SK-N-SH (cell line): ENCODE results near the gene ELAVL2. TPM values are rescaled to one million over a fixed set of nuclear protein-coding genes. Genes with fewer than 3 reads are reported as not detected.

Source experiments
- CTCF ChIA-PET: fragments of 300-600, 350-600 bp; formaldehyde crosslinking; extraction: SDS; loops from one replicate; lab custom pipeline; 2021; lab: Yijun Ruan, JAX
- POLR2A ChIA-PET: fragments of 350-600 bp; sonication (Branson Sonifier 250); formaldehyde crosslinking; extraction: SDS; loops from one replicate; lab custom pipeline; 2020; ENCODE audit warnings: antibody characterized with exemption, inconsistent platforms; lab: Yijun Ruan, JAX
- DNase-seq: peaks from one replicate; pipeline ENCODE4 v3.0.0; 2012
- H2AFZ ChIP-seq: fragments of 200-600 bp; sonication (generic); 2 replicates; pipeline ENCODE4 v1.8.1; 2016; ENCODE audit warnings: antibody characterized with exemption, mild to moderate bottlenecking, low read depth
- H3F3A ChIP-seq: fragments of 200-600 bp; sonication (generic); replicated peaks from 2 replicates; pipeline ENCODE3; 2016; ENCODE audit warnings: antibody characterized with exemption, mild to moderate bottlenecking; ENCODE audit not compliant: insufficient read depth
- H3K27ac ChIP-seq, 2 experiments: fragments of 200-500 bp in 1 of 2; fragments of 200-600 bp in 1 of 2; sonication (Bioruptor generic) in 1 of 2; sonication (generic), shearing (Covaris generic) in 1 of 2; 2 replicates each; pipeline versions ENCODE4 v1.5.1 to v1.6.1; 2014 to 2016; ENCODE audit warnings: low read depth in 2 of 2, inconsistent platforms in 1 of 2, low read length in 1 of 2, mild to moderate bottlenecking in 1 of 2, mixed read lengths in 1 of 2
- H3K27me3 ChIP-seq: fragments of 200-600 bp; sonication (generic), shearing (Covaris generic); 2 replicates; pipeline ENCODE4 v1.6.1; 2016; ENCODE audit warnings: mixed run types; ENCODE audit not compliant: insufficient read depth
- H3K36me3 ChIP-seq, 2 experiments: fragments of 200-500 bp in 1 of 2; fragments of 200-600 bp in 1 of 2; sonication (Bioruptor generic) in 1 of 2; sonication (generic) in 1 of 2; replicated peaks in 1 of 2; 2 replicates each; pipeline versions ENCODE3 to v1.5.1; 2014 to 2016; ENCODE audit warnings: low read length in 1 of 2, mild to moderate bottlenecking in 1 of 2; ENCODE audit not compliant: insufficient read depth in 2 of 2, control insufficient read depth in 1 of 2
- H3K4me1 ChIP-seq, 2 experiments: fragments of 200-500 bp in 1 of 2; fragments of 200-600 bp in 1 of 2; sonication (Bioruptor generic) in 1 of 2; sonication (generic), shearing (Covaris generic) in 1 of 2; 2 replicates each; pipeline versions ENCODE4 v1.5.1 to v1.6.1; 2014 to 2016; ENCODE audit warnings: low read depth in 1 of 2, low read length in 1 of 2, mixed run types in 1 of 2; ENCODE audit not compliant: insufficient read depth in 2 of 2, control insufficient read depth in 1 of 2
- H3K4me2 ChIP-seq: fragments of 200-600 bp; sonication (generic), shearing (Covaris generic); 2 replicates; pipeline ENCODE4 v1.6.1; 2017; ENCODE audit warnings: mixed run types
- H3K4me3 ChIP-seq, 2 experiments: fragments of 200-500 bp in 1 of 2; fragments of 200-600 bp in 1 of 2; sonication (Bioruptor generic) in 1 of 2; sonication (generic), shearing (Covaris generic) in 1 of 2; 2 replicates each; pipeline versions ENCODE4 v1.5.1 to v1.8.1; 2014 to 2016; ENCODE audit warnings: low read depth in 2 of 2, inconsistent platforms in 1 of 2, low read length in 1 of 2, mild to moderate bottlenecking in 1 of 2, mixed read lengths in 1 of 2, moderate library complexity in 1 of 2
- H3K79me2 ChIP-seq: fragments of 200-600 bp; sonication (generic); 2 replicates; pipeline ENCODE4 v1.8.1; 2017; ENCODE audit warnings: mild to moderate bottlenecking; ENCODE audit not compliant: insufficient read depth
- H3K9ac ChIP-seq: fragments of 200-600 bp; sonication (generic); 2 replicates; pipeline ENCODE4 v1.6.1; 2017; ENCODE audit warnings: mixed run types
- H3K9me2 ChIP-seq: fragments of 200-600 bp; sonication (generic); 2 replicates; pipeline ENCODE4 v1.6.1; 2017; ENCODE audit warnings: mixed run types
- H3K9me3 ChIP-seq: fragments of 200-600 bp; sonication (generic); 2 replicates; pipeline ENCODE4 v1.6.1; 2017; ENCODE audit warnings: mixed run types, mild to moderate bottlenecking, moderate library complexity
- H4K20me1 ChIP-seq: fragments of 200-600 bp; sonication (generic); 2 replicates; pipeline ENCODE4 v1.6.1; 2017; ENCODE audit warnings: mild to moderate bottlenecking, mixed run types; ENCODE audit not compliant: insufficient read depth
- CHD2 ChIP-seq: fragments of 150-350 bp; IDR thresholded peaks from 2 replicates; pipeline ENCODE4 v1.6.1; 2018; ENCODE audit warnings: low read length; ENCODE audit not compliant: partially characterized antibody
- EP300 ChIP-seq, 2 experiments: IDR thresholded peaks; 2 replicates each; pipeline versions ENCODE4 v1.4.0 to v1.6.1; 2012; ENCODE audit warnings: borderline replicate concordance in 1 of 2, low read depth in 1 of 2, low read length in 1 of 2
- MEF2A ChIP-seq: IDR thresholded peaks from 2 replicates; pipeline ENCODE4 v1.4.0; 2012; ENCODE audit warnings: low read depth, borderline replicate concordance
- MXI1 ChIP-seq: IDR thresholded peaks from 2 replicates; pipeline ENCODE4 v1.6.1; 2012; ENCODE audit warnings: mild to moderate bottlenecking, low read depth, low read length, improper control_type of control experiment
- NFIC ChIP-seq: IDR thresholded peaks from 2 replicates; pipeline ENCODE4 v1.4.0; 2012; ENCODE audit warnings: borderline replicate concordance
- NRF1 ChIP-seq: IDR thresholded peaks from 2 replicates; pipeline ENCODE4 v1.6.1; 2012; ENCODE audit warnings: low read depth, mild to moderate bottlenecking, low read length
- POLR2AphosphoS5 ChIP-seq: IDR thresholded peaks from 2 replicates; pipeline ENCODE4 v1.6.1; 2012; ENCODE audit warnings: low read depth, low read length
- RCOR1 ChIP-seq: fragments of 150-350 bp; IDR thresholded peaks from 2 replicates; pipeline ENCODE4 v1.6.1; 2017; ENCODE audit warnings: antibody characterized with exemption, low read length
- RXRA ChIP-seq: IDR thresholded peaks from 2 replicates; pipeline ENCODE4 v1.4.0; 2012; ENCODE audit warnings: low read depth, mild to moderate bottlenecking, borderline replicate concordance
- SIN3A ChIP-seq: IDR thresholded peaks from 2 replicates; pipeline ENCODE4 v1.6.1; 2012; ENCODE audit warnings: low read depth, mild to moderate bottlenecking, low read length, moderate library complexity, borderline replicate concordance
- SMC3 ChIP-seq: IDR thresholded peaks from 2 replicates; pipeline ENCODE4 v1.6.1; 2012; ENCODE audit warnings: low read depth, low read length, improper control_type of control experiment
- TCF12 ChIP-seq: IDR thresholded peaks from 2 replicates; pipeline ENCODE4 v1.4.0; 2012
- WGBS: methylation state at CpG from one replicate; pipeline ENCODE4 v1.1.6; 2017; ENCODE audit warnings: low lambda C conversion rate; 5-methylcytosine and 5-hydroxymethylcytosine counted together
- polyA plus RNA-seq, 3 experiments: library from polyadenylated mRNA; depleted of rRNA; stranded (reverse); fragments of >200 nt; gene quantifications; 2 replicates each; pipeline ENCODE4 v1.2.3, GENCODE V29; 2012
- TF ChIP-seq, protein P1 (sequence below): IDR thresholded peaks from 2 replicates; pipeline ENCODE4 v1.6.1; 2012; ENCODE audit warnings: mild to moderate bottlenecking, low read depth, low read length, moderate library complexity
- TF ChIP-seq, protein P2 (sequence below): IDR thresholded peaks from 2 replicates; pipeline ENCODE4 v1.4.0; 2012; ENCODE audit warnings: low read depth, borderline replicate concordance
- TF ChIP-seq, protein P3 (sequence below): fragments of 150-350 bp; IDR thresholded peaks from 2 replicates; pipeline ENCODE4 v1.6.1; 2017; ENCODE audit warnings: antibody characterized with exemption, low read length, low read depth, borderline replicate concordance
- TF ChIP-seq, protein P4 (sequence below): IDR thresholded peaks from 2 replicates; pipeline ENCODE4 v1.4.0; 2012; ENCODE audit warnings: low read depth
- TF ChIP-seq, protein P5 (sequence below): fragments of 150-350 bp; IDR thresholded peaks from 2 replicates; pipeline ENCODE4 v1.6.1; 2016; ENCODE audit warnings: mild to moderate bottlenecking, low read depth, low read length

The ELAVL2 gene
- polyA plus RNA-seq, 1 of the 3 experiments (the other 2 are of a cell fraction): 0.15 TPM

DNA sequence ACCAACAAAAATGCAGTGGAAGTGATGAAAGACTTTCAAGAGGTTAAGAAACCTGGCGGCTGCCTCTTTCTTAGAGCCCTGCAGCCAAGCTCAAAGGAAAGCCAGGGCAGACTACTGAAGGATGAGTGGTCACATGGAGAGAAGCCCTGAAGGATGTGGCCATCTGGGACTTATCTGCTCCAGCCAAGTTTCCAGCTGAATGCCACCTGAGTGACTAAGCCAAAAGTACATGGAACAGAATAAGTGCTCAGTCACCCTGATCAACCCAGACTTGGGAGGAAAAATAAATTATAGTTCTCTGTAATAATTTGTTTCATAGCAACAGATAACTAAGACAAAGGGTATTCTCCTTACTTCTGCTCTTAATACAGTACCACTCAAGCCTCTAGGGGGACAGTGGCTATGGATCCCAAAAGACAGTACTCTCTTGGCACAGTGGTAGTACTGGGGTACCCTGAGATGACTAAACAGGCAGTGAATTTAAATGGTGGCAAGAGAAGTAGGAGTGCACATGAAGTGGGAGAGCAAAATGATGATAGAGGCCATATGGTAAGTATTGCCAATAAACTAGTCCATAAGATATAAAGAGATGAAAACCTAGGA, 182.3 kb downstream of the ELAVL2 start:
- no peak overlapping the region for H3K4me3 ChIP-seq
- H2AFZ ChIP-seq: no peak overlapping the region
- no peak overlapping the region for H3K27ac ChIP-seq
- no peak for DNase-seq
- H3K9ac ChIP-seq: no peak overlapping the region
- no peaks in the 10 kb centered on the region for H3K9me3 ChIP-seq
- H3K36me3 ChIP-seq: no peaks in the 10 kb centered on the region
- ChIA-PET CTCF (interaction anchor here (1.2 kb wide), 1 partner anchor 12 kb away, joined by 4 read pairs; no protein-coding TSS in a partner anchor), POLR2A (no interaction called here)
- H3F3A ChIP-seq: no peaks in the 10 kb centered on the region
- no peak for TF ChIP-seq RCOR1
- TF ChIP-seq EP300 (IDR thresholded peaks at IDR 0.05; ENCODE audit: borderline replicate concordance in 1 of 2, low read depth in 1 of 2, low read length in 1 of 2): no peak
- TF ChIP-seq SMC3: no peak
- no peak for TF ChIP-seq MEF2A
- no peak for TF ChIP-seq POLR2AphosphoS5
- TF ChIP-seq RXRA: no peak
- TF ChIP-seq NRF1: no peak
- no peak for TF ChIP-seq SIN3A
- no peak for TF ChIP-seq MXI1
- TF ChIP-seq NFIC: no peak
- TF ChIP-seq, protein P1, sequence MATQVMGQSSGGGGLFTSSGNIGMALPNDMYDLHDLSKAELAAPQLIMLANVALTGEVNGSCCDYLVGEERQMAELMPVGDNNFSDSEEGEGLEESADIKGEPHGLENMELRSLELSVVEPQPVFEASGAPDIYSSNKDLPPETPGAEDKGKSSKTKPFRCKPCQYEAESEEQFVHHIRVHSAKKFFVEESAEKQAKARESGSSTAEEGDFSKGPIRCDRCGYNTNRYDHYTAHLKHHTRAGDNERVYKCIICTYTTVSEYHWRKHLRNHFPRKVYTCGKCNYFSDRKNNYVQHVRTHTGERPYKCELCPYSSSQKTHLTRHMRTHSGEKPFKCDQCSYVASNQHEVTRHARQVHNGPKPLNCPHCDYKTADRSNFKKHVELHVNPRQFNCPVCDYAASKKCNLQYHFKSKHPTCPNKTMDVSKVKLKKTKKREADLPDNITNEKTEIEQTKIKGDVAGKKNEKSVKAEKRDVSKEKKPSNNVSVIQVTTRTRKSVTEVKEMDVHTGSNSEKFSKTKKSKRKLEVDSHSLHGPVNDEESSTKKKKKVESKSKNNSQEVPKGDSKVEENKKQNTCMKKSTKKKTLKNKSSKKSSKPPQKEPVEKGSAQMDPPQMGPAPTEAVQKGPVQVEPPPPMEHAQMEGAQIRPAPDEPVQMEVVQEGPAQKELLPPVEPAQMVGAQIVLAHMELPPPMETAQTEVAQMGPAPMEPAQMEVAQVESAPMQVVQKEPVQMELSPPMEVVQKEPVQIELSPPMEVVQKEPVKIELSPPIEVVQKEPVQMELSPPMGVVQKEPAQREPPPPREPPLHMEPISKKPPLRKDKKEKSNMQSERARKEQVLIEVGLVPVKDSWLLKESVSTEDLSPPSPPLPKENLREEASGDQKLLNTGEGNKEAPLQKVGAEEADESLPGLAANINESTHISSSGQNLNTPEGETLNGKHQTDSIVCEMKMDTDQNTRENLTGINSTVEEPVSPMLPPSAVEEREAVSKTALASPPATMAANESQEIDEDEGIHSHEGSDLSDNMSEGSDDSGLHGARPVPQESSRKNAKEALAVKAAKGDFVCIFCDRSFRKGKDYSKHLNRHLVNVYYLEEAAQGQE: no peak
- TF ChIP-seq CHD2: no peak
- TF ChIP-seq, protein P2, sequence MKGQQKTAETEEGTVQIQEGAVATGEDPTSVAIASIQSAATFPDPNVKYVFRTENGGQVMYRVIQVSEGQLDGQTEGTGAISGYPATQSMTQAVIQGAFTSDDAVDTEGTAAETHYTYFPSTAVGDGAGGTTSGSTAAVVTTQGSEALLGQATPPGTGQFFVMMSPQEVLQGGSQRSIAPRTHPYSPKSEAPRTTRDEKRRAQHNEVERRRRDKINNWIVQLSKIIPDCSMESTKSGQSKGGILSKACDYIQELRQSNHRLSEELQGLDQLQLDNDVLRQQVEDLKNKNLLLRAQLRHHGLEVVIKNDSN: no peak
- TF ChIP-seq, protein P3, sequence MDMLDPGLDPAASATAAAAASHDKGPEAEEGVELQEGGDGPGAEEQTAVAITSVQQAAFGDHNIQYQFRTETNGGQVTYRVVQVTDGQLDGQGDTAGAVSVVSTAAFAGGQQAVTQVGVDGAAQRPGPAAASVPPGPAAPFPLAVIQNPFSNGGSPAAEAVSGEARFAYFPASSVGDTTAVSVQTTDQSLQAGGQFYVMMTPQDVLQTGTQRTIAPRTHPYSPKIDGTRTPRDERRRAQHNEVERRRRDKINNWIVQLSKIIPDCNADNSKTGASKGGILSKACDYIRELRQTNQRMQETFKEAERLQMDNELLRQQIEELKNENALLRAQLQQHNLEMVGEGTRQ: no peak
- TF ChIP-seq TCF12: no peak
- TF ChIP-seq, protein P4, sequence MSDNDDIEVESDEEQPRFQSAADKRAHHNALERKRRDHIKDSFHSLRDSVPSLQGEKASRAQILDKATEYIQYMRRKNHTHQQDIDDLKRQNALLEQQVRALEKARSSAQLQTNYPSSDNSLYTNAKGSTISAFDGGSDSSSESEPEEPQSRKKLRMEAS: no peak
- TF ChIP-seq, protein P5, sequence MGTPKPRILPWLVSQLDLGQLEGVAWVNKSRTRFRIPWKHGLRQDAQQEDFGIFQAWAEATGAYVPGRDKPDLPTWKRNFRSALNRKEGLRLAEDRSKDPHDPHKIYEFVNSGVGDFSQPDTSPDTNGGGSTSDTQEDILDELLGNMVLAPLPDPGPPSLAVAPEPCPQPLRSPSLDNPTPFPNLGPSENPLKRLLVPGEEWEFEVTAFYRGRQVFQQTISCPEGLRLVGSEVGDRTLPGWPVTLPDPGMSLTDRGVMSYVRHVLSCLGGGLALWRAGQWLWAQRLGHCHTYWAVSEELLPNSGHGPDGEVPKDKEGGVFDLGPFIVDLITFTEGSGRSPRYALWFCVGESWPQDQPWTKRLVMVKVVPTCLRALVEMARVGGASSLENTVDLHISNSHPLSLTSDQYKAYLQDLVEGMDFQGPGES: no peak
- no peaks in the 10 kb centered on the region for H3K79me2 ChIP-seq
- H3K4me2 ChIP-seq: no peak overlapping the region
- no peaks in the 10 kb centered on the region for H3K4me1 ChIP-seq
- H3K9me2 ChIP-seq: no peaks in the 10 kb centered on the region
- WGBS: 53% methylated on average over 1 of the region's 1 CpG
- no peaks in the 10 kb centered on the region for H4K20me1 ChIP-seq
- no peaks in the 10 kb centered on the region for H3K27me3 ChIP-seq
